OCI-LY3 (cell line): Measurements from ENCODE around the gene ZXDC.

Experiments used
- H2AFZ ChIP-seq: fragments of 200-600, 300-600 bp; shearing (Covaris generic); 2 replicates; pipeline ENCODE4 v1.6.0; 2014; ENCODE audit warnings: antibody characterized with exemption, low read depth, low read length
- H3K27ac ChIP-seq: fragments of 200-600, 300-600 bp; sonication (generic); 2 replicates; pipeline ENCODE4 v1.5.1; 2014; ENCODE audit warnings: mild to moderate bottlenecking, low read length, moderate library complexity, mixed read lengths
- H3K27me3 ChIP-seq: fragments of 200-600, 300-600 bp; sonication (generic); 2 replicates; pipeline ENCODE4 v1.6.1; 2014; ENCODE audit warnings: low read depth, low read length, mixed read lengths
- H3K36me3 ChIP-seq: fragments of 200-600, 300-600 bp; sonication (generic); replicated peaks from 2 replicates; pipeline ENCODE3; 2014; ENCODE audit warnings: low read depth, low read length, mixed read lengths
- H3K4me1 ChIP-seq: fragments of 300-600, 200-600 bp; sonication (generic); 2 replicates; pipeline ENCODE4 v1.6.1; 2014; ENCODE audit warnings: low read length, mixed read lengths
- H3K4me2 ChIP-seq: fragments of 200-600, 300-600 bp; sonication (generic); 2 replicates; pipeline ENCODE4 v1.6.1; 2014; ENCODE audit warnings: low read length, mixed read lengths
- H3K4me3 ChIP-seq: fragments of 300-600, 200-600 bp; sonication (generic); 2 replicates; pipeline ENCODE4 v1.5.1; 2014; ENCODE audit warnings: antibody characterized with exemption, mild to moderate bottlenecking, low read length, moderate library complexity
- H3K79me2 ChIP-seq: fragments of 300-600, 200-600 bp; shearing (Covaris generic); 2 replicates; pipeline ENCODE4 v1.6.1; 2014; ENCODE audit warnings: mild to moderate bottlenecking, low read length, mixed read lengths
- H3K9ac ChIP-seq: fragments of 300-600, 200-600 bp; shearing (Covaris generic); 2 replicates; pipeline ENCODE4 v1.6.0; 2014; ENCODE audit warnings: mild to moderate bottlenecking, low read length, moderate library complexity
- H3K9me3 ChIP-seq: fragments of 200-600, 300-600 bp; shearing (Covaris generic); 2 replicates; pipeline ENCODE4 v1.6.1; 2014; ENCODE audit warnings: low read length, mixed read lengths; ENCODE audit not compliant: insufficient read depth
- H4K20me1 ChIP-seq: fragments of 200-600, 300-600 bp; sonication (generic); 2 replicates; pipeline ENCODE4 v1.6.1; 2016; ENCODE audit warnings: low read length, mixed read lengths; ENCODE audit not compliant: insufficient read depth
- CTCF ChIP-seq: fragments of 200-600, 300-600 bp; sonication (generic); IDR thresholded peaks from 2 replicates; pipeline ENCODE4 v1.5.1; 2014; ENCODE audit warnings: antibody characterized with exemption, low read length, low read depth
- EZH2phosphoT487 ChIP-seq: fragments of 200-600 bp; shearing (Covaris generic); IDR thresholded peaks from 2 replicates; pipeline ENCODE4 v1.6.1; 2018; ENCODE audit warnings: antibody characterized with exemption, mixed run types, low read depth

ZXDC gene

GRCh38 chr3:126413693-126414080 is 62.0 kb downstream of the ZXDC start:
- Histone ChIP-seq H4K20me1 (no peaks in the 10 kb centered on the region), H3K36me3 (no peaks in the 10 kb centered on the region), H3K4me1 (no peaks in the 10 kb centered on the region), H3K79me2 (no peaks in the 10 kb centered on the region), H3K27me3 (no peaks in the 10 kb centered on the region), H2AFZ (no peak overlapping the region), H3K9ac (no peak overlapping the region), H3K9me3 (no peaks in the 10 kb centered on the region), H3K4me3 (no peak overlapping the region), H3K4me2 (no peak overlapping the region), H3K27ac (no peak overlapping the region)
- TF ChIP-seq CTCF (no peak), EZH2phosphoT487 (no peak)

GRCh38 chr3:126412841-126413692 is 62.6 kb downstream of the ZXDC start:
- no peaks in the 10 kb centered on the region for H3K36me3 ChIP-seq
- no peak overlapping the region for H3K9ac ChIP-seq
- no peaks in the 10 kb centered on the region for H3K79me2 ChIP-seq
- no peak overlapping the region for H2AFZ ChIP-seq
- H4K20me1 ChIP-seq, result no peaks in the 10 kb centered on the region
- H3K27me3 ChIP-seq, result no peaks in the 10 kb centered on the region
- no peak overlapping the region for H3K27ac ChIP-seq
- TF ChIP-seq EZH2phosphoT487, result no peak
- no peak for TF ChIP-seq CTCF
- H3K9me3 ChIP-seq, result no peaks in the 10 kb centered on the region
- no peaks in the 10 kb centered on the region for H3K4me1 ChIP-seq
- no peak overlapping the region for H3K4me3 ChIP-seq
- H3K4me2 ChIP-seq, result no peak overlapping the region

GRCh38 chr3:126408099-126408498 is 67.6 kb downstream of the ZXDC start:
- Histone ChIP-seq H4K20me1 (no peaks in the 10 kb centered on the region), H3K4me1 (no peaks in the 10 kb centered on the region), H3K79me2 (no peaks in the 10 kb centered on the region), H3K9ac (no peak overlapping the region), H3K27ac (no peak overlapping the region), H3K27me3 (peaks cover 4% of the 10 kb centered on the region; the same call in 1 of the 2 replicates), H2AFZ (no peak overlapping the region), H3K4me2 (no peak overlapping the region), H3K36me3 (no peaks in the 10 kb centered on the region), H3K9me3 (no peaks in the 10 kb centered on the region), H3K4me3 (no peak overlapping the region)
- TF ChIP-seq EZH2phosphoT487, result no peak
- no peak for TF ChIP-seq CTCF

GRCh38 chr3:126407412-126408044 is 68.2 kb downstream of the ZXDC start:
- Histone ChIP-seq H2AFZ (no peak overlapping the region), H3K27ac (no peak overlapping the region), H3K27me3 (peaks cover 4% of the 10 kb centered on the region; the same call in 1 of the 2 replicates), H3K4me3 (no peak overlapping the region), H3K36me3 (no peaks in the 10 kb centered on the region), H3K9me3 (no peaks in the 10 kb centered on the region), H3K4me2 (no peak overlapping the region), H4K20me1 (no peaks in the 10 kb centered on the region), H3K9ac (no peak overlapping the region), H3K4me1 (no peaks in the 10 kb centered on the region), H3K79me2 (no peaks in the 10 kb centered on the region)
- TF ChIP-seq EZH2phosphoT487 (no peak), CTCF (no peak)
